GM21528 (cell line): ENCODE measurements around the gene PSMB3.
"Not testable (repeated sequence)": the region's sequence is repeated elsewhere in the genome, so short reads cannot be mapped to it uniquely, and the experiment has no call there.

Experiments
- ATAC-seq: cut with Tn5 transposase; IDR thresholded peaks from one replicate; pipeline ENCODE4 v1.9.1; 2021; ENCODE audit warnings: mild to moderate bottlenecking, moderate library complexity; ENCODE audit not compliant: unreplicated experiment, low FRiP score

Gene PSMB3

DNA sequence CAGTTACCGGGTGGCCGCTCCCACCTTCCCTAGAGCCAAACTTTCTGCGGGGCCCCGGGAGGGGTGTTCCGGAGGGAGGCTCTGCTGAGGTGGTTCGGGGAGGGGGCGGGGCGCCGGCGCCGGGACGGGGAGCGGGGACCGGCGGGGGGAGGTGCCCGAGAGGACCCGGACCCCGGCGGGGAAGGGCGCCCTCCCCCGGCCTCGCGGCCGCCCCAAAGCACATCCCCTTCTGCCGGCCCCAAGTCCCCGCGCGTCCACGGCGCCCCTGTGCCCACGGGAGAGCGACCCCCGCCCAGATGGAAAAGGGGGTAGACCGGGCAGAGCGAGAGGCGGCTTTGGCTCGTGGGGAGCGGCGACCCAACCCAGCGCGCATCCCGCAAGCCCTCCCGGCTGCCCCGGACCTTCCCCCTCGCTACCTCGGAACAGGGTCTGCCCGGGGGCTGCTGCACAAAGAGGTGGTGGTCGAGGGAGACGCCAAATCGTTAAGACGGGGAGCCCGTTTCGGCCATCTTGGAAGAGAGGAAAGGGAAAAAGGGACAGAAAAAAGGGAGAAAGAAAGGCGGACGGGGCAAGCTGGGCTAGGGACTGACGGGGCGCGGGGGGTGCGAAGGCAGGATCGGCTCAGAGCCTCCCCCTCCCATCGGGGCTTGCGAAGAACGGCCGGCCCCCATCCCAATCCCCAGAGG lies 4.9 kb upstream of the PSMB3 start:
- ATAC-seq = no peak

- no peak for ATAC-seq
These were observed 4.2 kb upstream of the PSMB3 start, which contains the start of gene PCGF2 for GRCh38 chr17:38748149-38748891. Gene PCGF2 (minus strand): TSS chr17:38748336. CDS start chr17:38740402, 7,934 bp downstream.

DNA sequence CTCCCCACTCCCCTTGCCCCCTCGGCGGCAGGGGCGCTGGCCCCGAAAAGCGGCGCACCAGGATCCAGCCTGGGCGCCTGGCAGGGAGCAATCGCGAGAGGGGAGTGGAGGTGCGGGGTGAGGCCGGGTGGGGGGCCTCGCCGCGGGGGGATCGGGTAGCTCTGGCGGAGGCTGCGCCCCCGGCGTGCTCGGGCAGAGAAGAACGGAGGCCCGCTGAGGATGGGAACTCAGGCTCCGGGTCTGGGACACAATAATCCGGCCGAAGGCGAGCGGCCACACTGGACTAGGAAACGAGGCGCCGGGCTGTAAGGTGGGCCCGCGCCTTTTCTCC lies 3.7 kb upstream of the PSMB3 start:
- ATAC-seq = no peak

- ATAC-seq = no peak
These were observed 3.1 kb upstream of the PSMB3 start for GRCh38 chr17:38749223-38750043.

GRCh38 chr17:38750044-38750311 lies 2.6 kb upstream of the PSMB3 start:
- no peak for ATAC-seq

DNA sequence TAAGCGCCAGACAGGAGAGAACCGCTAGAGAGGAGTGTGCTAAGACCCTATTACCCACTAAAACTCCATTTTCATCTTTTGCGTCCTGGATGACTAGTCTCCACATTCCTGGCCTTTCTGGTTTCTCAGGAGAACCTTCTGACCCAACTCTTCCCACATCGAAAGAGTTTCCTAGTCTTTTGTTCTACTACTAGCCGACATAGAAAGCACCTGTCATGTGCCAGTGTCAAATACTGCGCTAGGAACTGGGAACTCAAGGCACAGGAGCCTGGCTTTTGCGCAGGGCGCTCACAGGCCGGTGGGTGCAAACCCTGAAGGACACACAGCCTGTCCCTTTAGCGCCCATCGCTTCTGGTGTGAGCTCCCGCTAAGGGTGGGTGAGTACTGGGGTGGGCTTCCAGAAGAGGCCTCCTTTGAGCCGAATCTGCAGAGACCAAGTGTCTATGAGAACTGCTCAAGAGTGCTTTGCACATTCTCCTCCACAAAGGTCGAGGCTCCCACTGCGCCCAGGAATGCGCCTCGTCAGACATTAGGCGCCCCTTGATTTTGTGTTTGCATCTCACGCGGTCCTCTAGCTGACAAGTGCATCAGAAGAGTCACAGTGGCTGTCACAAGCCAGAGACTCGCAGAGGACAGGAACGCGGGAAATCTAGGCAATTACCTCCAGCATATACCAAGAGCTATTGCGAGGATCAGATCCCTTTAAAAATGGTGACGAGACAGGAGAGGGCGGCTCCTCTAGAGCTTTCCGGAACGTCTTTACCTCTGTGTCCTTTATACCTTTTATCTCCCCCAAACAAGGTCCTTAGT lies 2.0 kb upstream of the PSMB3 start:
- ATAC-seq = no peak

GRCh38 chr17:38751144-38751807 lies 1.3 kb upstream of the PSMB3 start:
- ATAC-seq = no peak

GRCh38 chr17:38751808-38752307 lies 683 bp upstream of the PSMB3 start:
- peak; percentile 33 for ATAC-seq

- no peak for ATAC-seq
These were observed 548 bp downstream of the PSMB3 start for GRCh38 chr17:38753071-38753506.

DNA sequence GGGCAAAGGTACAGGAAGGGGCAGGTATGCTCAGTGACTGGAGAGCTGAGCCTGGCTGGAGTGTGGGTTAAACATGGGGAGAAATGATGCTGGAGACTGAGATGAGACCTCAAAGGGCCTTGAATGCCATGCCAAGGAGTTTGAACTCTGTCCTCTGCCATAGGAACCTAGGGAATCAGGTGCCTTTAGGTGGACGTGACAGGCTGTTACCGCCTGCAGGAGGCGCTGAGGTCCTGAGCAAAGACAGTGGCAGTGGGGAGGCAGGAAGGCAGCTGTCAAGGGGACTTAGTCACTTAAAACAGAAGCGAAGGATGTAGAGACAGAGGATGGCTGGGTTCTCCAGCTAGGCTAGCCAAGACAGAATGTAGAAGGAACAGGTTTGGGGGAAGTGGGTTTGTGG lies 9.1 kb downstream of the PSMB3 start:
- no peak for ATAC-seq

DNA sequence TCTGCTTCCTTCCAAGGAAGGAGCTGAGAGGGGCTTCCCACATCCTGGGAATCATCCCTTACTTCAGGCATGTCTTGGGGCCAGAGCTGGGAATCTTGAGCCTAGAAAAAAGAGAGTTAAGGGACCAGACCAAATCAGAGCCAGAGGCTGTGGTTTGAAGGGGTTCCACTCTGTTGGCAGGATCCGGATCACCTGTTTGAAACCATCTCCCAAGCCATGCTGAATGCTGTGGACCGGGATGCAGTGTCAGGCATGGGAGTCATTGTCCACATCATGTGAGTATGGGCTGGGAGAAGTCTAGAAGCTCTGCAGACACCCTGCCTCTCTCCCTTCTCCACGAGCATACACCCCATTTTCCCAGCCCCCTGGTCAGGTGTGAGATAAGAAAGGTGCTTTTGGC lies 9.7 kb downstream of the PSMB3 start:
- no peak for ATAC-seq

- ATAC-seq = no peak
These were observed 13.8 kb downstream of the PSMB3 start for GRCh38 chr17:38766341-38766740.

- no peak for ATAC-seq
These were observed 15.9 kb downstream of the PSMB3 start for GRCh38 chr17:38768417-38768816.

- ATAC-seq = no peak
These were observed 20.7 kb downstream of the PSMB3 start for GRCh38 chr17:38773258-38773657.

GRCh38 chr17:38777641-38778250 lies 25.2 kb downstream of the PSMB3 start:
- no peak for ATAC-seq

- no peak for ATAC-seq
These were observed 27.6 kb downstream of the PSMB3 start for GRCh38 chr17:38779965-38780752.

GRCh38 chr17:38783227-38783626 lies 30.7 kb downstream of the PSMB3 start:
- no peak for ATAC-seq

- ATAC-seq = no peak
These were observed 33.8 kb downstream of the PSMB3 start for GRCh38 chr17:38786372-38786771.

GRCh38 chr17:38787999-38788398 lies 35.5 kb downstream of the PSMB3 start:
- ATAC-seq = not testable (repeated sequence)
